ENCODE data around the gene MRAS.

DNA sequence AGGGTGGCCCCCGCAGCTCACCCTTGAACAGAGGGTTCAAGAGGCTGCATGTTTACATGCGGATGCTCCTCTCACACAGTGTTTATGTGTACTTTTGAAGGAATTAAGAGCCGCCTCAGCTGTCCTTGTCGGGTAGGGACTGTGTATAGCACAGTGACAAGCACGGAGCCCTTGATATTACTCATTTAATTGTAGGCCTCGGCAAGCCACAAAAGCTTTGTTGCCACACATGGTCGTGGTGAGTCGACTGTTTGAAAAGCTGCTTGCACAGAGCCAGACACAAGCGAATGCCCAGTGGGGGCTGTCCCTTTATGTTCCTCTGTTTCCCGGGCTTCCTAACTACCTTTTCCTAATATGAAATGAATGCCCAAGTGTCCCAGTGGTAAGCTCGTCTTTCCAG lies 90.5 kb downstream of the MRAS start:
- TF ChIP-seq CTCF (conservative IDR thresholded peaks at IDR 0.05) (no peak), EZH2 (IDR thresholded peaks at IDR 0.05; ENCODE audit: low read depth) (no peak)
